Measurements from ENCODE around the gene RRAGD.
A peak's percentile ranks its signal among the peaks of the same experiment; 100 is the strongest.

Gene RRAGD

GRCh38 chr6:89375427-89376267 is 36.4 kb downstream of the RRAGD start:
- no peak for DNase-seq (ENCODE audit: low spot score)

GRCh38 chr6:89372506-89372901 is 39.6 kb downstream of the RRAGD start:
- no peak for DNase-seq (ENCODE audit: low spot score)

- peak; percentile 92 for DNase-seq (ENCODE audit: low spot score)
Observed at GRCh38 chr6:89371849-89372505, 40.1 kb downstream of the RRAGD start.

- peak; percentile 46 for DNase-seq (ENCODE audit: low spot score)
Observed at GRCh38 chr6:89368999-89369398, 43.1 kb downstream of the RRAGD start.

- DNase-seq (ENCODE audit: low spot score) = peak; percentile 66
Observed at GRCh38 chr6:89368107-89368506, 44.0 kb downstream of the RRAGD start.

GRCh38 chr6:89364586-89364985 is 47.5 kb downstream of the RRAGD start:
- DNase-seq (ENCODE audit: low spot score) = no peak

- no peak for DNase-seq (ENCODE audit: low spot score)
Observed at GRCh38 chr6:89361171-89361570, 50.9 kb downstream of the RRAGD start.

GRCh38 chr6:89360415-89360999 is 51.6 kb downstream of the RRAGD start:
- DNase-seq (ENCODE audit: low spot score) = no peak

- no peak for DNase-seq (ENCODE audit: low spot score)
Observed at GRCh38 chr6:89359561-89359960, 52.5 kb downstream of the RRAGD start.

- no peak for DNase-seq (ENCODE audit: low spot score)
Observed at GRCh38 chr6:89357390-89357789, 54.7 kb downstream of the RRAGD start.

- no peak for DNase-seq (ENCODE audit: low spot score)
Observed at GRCh38 chr6:89356642-89357170, 55.4 kb downstream of the RRAGD start.

- no peak for DNase-seq (ENCODE audit: low spot score)
Observed at GRCh38 chr6:89355511-89356194, 56.4 kb downstream of the RRAGD start.

- DNase-seq (ENCODE audit: low spot score) = no peak
Observed at GRCh38 chr6:89353702-89354392, 58.2 kb downstream of the RRAGD start.

GRCh38 chr6:89353118-89353556 is 58.9 kb downstream of the RRAGD start:
- no peak for DNase-seq (ENCODE audit: low spot score)

GRCh38 chr6:89352278-89353117 is 59.6 kb downstream of the RRAGD start, which contains the start of gene UBE2J1:
Gene UBE2J1 (minus strand): TSS chr6:89352722. CDS start chr6:89352569, 153 bp downstream.
- DNase-seq (ENCODE audit: low spot score) = peak; percentile 83

GRCh38 chr6:89351671-89352277 is 60.3 kb downstream of the RRAGD start:
- DNase-seq (ENCODE audit: low spot score) = peak; percentile 36

GRCh38 chr6:89350281-89350966 is 61.6 kb downstream of the RRAGD start:
- DNase-seq (ENCODE audit: low spot score) = peak; percentile 76

GRCh38 chr6:89348372-89348771 is 63.7 kb downstream of the RRAGD start:
- DNase-seq (ENCODE audit: low spot score) = no peak

- no peak for DNase-seq (ENCODE audit: low spot score)
Observed at GRCh38 chr6:89347825-89348224, 64.2 kb downstream of the RRAGD start.

Measured in pons (tissue), 1 donor.